GM12875 (cell line): ENCODE measurements around the gene PTPRS.

ENCODE experiments used
- H3K4me3 ChIP-seq: one replicate; pipeline ENCODE4 v1.5.1; 2011; ENCODE audit warnings: low read depth, low read length, control low read depth
- TF ChIP-seq, protein P1 (sequence below): IDR thresholded peaks from 2 replicates; pipeline ENCODE4 v1.5.1; 2011; ENCODE audit warnings: low read depth, mild to moderate bottlenecking, control low read depth, inconsistent platforms, low read length, moderate library complexity, borderline replicate concordance; ENCODE audit not compliant: insufficient read depth

The PTPRS gene

DNA sequence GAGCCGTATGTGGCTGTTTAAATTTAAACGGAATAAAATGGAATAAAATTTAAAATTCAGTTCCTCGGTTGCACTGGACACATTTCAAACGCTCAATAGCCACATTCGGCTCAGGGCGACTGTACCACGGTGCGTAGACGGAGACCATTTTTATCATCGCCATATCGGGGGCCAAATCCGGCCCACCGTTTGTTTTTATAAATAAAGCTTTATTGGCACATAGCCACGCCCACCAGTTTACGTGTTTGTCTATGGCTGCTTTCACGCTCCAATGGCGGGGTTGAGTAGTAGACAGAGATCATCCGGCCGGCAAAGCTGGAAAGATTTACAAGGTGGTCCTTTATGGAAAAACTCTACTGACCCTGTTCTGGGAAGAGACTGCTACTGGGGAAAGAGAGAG, 33.0 kb downstream of the PTPRS start:
- TF ChIP-seq, protein P1, sequence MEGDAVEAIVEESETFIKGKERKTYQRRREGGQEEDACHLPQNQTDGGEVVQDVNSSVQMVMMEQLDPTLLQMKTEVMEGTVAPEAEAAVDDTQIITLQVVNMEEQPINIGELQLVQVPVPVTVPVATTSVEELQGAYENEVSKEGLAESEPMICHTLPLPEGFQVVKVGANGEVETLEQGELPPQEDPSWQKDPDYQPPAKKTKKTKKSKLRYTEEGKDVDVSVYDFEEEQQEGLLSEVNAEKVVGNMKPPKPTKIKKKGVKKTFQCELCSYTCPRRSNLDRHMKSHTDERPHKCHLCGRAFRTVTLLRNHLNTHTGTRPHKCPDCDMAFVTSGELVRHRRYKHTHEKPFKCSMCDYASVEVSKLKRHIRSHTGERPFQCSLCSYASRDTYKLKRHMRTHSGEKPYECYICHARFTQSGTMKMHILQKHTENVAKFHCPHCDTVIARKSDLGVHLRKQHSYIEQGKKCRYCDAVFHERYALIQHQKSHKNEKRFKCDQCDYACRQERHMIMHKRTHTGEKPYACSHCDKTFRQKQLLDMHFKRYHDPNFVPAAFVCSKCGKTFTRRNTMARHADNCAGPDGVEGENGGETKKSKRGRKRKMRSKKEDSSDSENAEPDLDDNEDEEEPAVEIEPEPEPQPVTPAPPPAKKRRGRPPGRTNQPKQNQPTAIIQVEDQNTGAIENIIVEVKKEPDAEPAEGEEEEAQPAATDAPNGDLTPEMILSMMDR = no peak
- H3K4me3 ChIP-seq = no peak overlapping the region

DNA sequence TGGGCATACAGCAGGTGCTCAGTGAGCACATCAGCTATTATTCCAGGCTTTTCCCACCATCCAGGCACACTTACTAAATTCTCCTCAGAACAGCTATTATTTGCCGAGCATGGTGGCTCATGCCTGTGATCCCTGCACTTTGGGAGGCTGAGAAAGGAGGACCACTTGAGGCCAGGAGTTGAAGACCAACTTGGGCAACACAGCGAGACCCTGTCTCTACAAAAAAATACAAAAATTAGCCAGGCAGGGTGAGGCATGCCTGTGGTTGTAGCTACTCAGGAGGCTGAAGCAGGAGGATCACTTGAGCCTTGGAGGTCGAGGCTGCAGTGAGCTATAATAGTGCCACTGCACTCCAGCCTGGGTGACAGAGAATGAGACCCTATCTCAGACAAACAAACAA, 35.4 kb downstream of the PTPRS start:
- no peak overlapping the region for H3K4me3 ChIP-seq
- TF ChIP-seq, protein P1 = no peak

DNA sequence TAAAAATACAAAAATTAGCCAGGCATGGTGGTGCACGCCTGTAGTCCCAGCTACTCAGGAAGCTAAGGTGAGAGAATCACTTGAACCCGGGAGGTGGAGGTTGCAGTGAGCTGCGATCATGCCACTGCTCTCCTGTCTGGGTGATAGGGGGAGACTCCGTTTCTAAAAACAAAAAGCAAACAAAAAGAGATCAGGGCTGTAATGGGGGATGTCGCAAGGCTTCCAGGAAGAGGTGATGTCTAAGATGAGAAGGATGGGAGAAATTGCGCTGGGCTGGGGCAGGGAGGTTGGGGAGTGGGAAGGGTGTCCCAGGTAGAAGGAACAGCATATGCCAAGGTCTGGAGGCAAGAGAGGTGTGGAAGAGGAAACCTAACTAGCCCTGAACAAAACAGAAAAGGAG, 36.1 kb downstream of the PTPRS start:
- TF ChIP-seq, protein P1 = no peak
- H3K4me3 ChIP-seq = no peak overlapping the region

DNA sequence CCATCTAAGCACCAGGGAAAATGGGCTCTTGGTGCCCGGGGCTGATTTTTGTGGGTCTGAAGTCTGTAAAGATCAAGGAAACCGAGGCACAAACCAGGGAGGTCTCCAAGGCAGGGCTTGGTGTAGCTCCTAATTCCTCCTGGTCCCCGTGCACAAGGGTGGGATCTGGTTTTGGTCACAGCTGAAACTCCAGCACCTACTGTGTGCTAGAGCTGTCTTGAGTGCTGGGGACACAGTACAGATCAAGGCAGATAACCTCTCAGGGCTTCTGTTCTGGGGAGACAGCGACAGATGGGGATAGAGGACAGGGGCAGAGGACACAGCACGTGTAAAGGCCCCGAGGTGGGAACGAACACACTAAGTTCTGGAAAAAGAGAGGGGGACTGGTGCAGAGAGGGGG, 37.4 kb downstream of the PTPRS start:
- TF ChIP-seq, protein P1 = no peak
- H3K4me3 ChIP-seq = no peak overlapping the region

DNA sequence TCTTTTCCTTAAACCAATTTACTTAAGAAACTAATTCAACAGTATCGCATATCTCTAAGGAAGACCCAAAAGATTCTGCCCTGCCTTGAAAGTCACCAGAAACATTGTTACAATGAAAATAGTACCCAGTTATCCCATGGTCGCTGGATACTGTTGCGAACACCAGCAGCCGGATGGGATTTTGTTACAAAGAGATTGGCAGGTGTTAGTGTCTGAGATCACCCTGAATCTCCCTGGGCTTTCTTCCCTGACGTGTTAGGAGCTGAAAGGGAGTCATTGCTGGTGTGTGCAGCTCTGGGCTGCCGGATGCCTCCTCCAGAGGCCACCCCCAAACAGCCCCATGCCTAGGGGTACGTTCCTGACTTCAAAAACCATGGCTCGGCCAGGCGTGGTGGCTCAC, 38.2 kb downstream of the PTPRS start:
- TF ChIP-seq, protein P1 = no peak
- no peak overlapping the region for H3K4me3 ChIP-seq

DNA sequence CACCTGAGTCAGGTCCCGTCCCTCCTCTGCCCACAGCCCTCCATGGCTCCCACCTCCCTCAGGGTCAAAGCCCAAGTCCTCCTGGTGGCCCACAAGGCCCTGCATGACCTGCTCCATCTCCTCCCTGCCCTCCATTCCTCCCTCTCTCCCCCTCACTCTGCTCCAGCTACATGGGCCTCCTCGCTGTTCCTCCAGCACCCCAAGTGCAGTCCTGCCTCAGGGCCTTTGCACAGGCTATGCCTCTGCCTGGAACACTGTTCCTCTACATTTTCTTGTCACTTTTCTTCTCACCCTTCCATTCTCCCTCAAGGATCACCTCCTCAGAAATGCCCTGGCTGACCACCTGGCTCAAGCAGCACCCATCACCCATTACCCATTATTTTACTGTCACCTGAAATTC, 41.5 kb downstream of the PTPRS start:
- TF ChIP-seq, protein P1 = no peak
- no peak overlapping the region for H3K4me3 ChIP-seq

DNA sequence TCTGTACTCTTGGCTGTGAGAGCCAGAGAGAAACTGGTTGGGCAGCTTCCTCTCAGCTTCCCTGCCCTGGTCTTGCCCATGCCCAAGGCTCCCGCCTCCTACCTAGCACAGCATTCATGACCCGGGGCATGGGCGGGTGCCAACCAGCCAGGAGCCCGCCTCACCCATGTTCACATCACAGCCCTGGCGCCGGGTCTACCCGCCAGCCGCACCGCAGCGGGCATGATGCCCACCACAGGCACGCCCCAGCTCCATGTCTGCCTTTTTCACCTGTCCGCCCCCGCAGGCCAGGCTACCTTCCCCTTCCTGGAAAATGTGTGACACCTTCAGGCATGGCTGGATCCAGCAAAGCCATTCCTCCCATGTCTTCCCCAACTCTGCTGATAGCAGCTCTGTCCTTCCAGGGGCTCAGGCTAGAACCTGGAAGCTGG, 42.1 kb downstream of the PTPRS start:
- H3K4me3 ChIP-seq = no peak overlapping the region
- TF ChIP-seq, protein P1 = no peak
